ENCODE data around the gene AMBRA1. TPM values are rescaled to one million over a fixed set of nuclear protein-coding genes. Genes with fewer than 3 reads are reported as not detected.

Gene AMBRA1
- total and polyA plus RNA-seq, 2 donors (not counting 3 experiments of a cell fraction or from before 2014, with no cell fraction given), result 18.4 to 32.4 TPM

DNA sequence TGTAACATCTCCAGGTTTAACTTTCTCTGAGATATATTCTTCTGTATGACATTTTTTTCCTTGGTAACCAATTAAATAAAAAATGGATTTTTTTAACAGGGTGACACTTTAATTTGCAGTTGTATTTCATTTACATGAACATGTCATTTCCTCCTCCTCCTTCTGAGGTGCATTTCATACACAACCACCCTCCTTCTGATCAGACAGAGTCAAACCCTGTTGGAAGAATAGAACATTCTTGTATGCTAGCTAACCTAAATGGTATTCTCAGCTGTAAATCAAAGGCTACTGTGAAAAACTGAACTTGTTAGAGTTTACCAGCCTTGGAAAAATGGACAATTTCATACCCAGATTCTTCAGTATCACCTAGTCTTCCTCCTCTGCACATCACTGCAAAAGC lies 149.5 kb downstream of the AMBRA1 start:
- no peak overlapping the region for H3K27ac ChIP-seq (ENCODE audit: insufficient read depth, low read depth, low read length)
- dilution Hi-C loops (cut with MboI; ENCODE audit: extremely low pct_ligation_motif_present, low sequenced_read_pairs) (no loop called here), intact Hi-C loops (cut with micrococcal nuclease) (no loop called here)
- no peaks in the 10 kb centered on the region for H3K27me3 ChIP-seq (ENCODE audit: control insufficient read depth in 2 of 2, insufficient read depth in 2 of 2, low read length in 2 of 2)
- ChIA-PET CTCF (no interaction called here), POLR2A (no interaction called here)
- H3K9me3 ChIP-seq (replicated peaks; ENCODE audit: control insufficient read depth, insufficient read depth, low read length), result no peaks in the 10 kb centered on the region
- no peak overlapping the region for H3K4me3 ChIP-seq (replicated peaks in 1 of 3; ENCODE audit: insufficient read depth in 1 of 3, low read depth in 1 of 3, low read length in 3 of 3)
- no peaks in the 10 kb centered on the region for H3K9me1 ChIP-seq (replicated peaks; ENCODE audit: control insufficient read depth, extremely low read depth, insufficient read depth, low read length)
- no peaks in the 10 kb centered on the region for H3K4me1 ChIP-seq (ENCODE audit: control insufficient read depth, extremely low read depth, insufficient read depth, low read length)
- TF ChIP-seq GATA2 (IDR thresholded peaks at IDR 0.05; ENCODE audit: insufficient read depth, insufficient read length, low read depth, low read length), result no peak
- no peak for TF ChIP-seq POLR2AphosphoS5 (IDR thresholded peaks at IDR 0.05; ENCODE audit: insufficient read depth, low read depth, low read length)
- no peak for TF ChIP-seq FOS (IDR thresholded peaks at IDR 0.05; ENCODE audit: borderline replicate concordance, insufficient read depth, low read length)
- TF ChIP-seq MYC (IDR thresholded peaks at IDR 0.05; ENCODE audit: low read depth, low read length), result no peak
- DNase-seq (ENCODE audit: low read depth, low spot score) (no peak), FAIRE-seq (no peak)
- no peaks in the 10 kb centered on the region for H4K20me1 ChIP-seq (replicated peaks; ENCODE audit: control insufficient read depth, extremely low read depth, insufficient read depth, low read length)
- no peaks in the 10 kb centered on the region for H3K79me2 ChIP-seq (ENCODE audit: control insufficient read depth, insufficient read depth, low read length)
- no peak overlapping the region for H2AFZ ChIP-seq (ENCODE audit: low read depth, low read length)
- H3K4me2 ChIP-seq (ENCODE audit: insufficient read depth, low read length), result no peak overlapping the region
- BruUV-seq (replicated peaks), result no TSS peak
- H3K9ac ChIP-seq (replicated peaks; ENCODE audit: extremely low read depth, insufficient read depth, low read length), result no peak overlapping the region
- H3K36me3 ChIP-seq (ENCODE audit: control insufficient read depth in 2 of 2, extremely low read depth in 1 of 2, insufficient read depth in 2 of 2, low read length in 2 of 2), result peaks cover 0 to 2% of the 10 kb centered on the region in 2 experiments

DNA sequence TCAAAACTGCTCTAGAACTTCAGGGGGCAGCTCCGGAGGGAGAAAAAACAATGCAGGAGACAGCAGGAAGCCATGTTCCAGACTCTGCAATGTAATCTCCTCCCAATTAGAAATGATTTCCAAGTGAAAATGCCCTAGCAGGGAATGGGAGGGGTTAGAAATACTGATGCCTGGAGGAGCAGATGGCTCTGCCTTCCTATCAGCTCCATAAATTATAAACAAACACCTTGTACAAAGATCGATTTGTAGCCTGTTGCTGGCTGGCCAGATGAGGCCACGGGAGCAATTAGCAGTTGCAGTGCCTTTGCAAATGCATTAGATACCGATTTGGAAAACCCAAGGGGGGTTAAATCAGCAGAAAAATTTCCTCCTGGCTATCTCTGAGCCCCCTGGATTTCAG lies 155.6 kb downstream of the AMBRA1 start:
- intact Hi-C loops (cut with micrococcal nuclease), result no loop called here
- Histone ChIP-seq H3K27me3 (ENCODE audit: control insufficient read depth in 2 of 2, insufficient read depth in 2 of 2, low read length in 2 of 2) (no peaks in the 10 kb centered on the region), H3K4me1 (ENCODE audit: control insufficient read depth, extremely low read depth, insufficient read depth, low read length) (peaks cover 11% of the 10 kb centered on the region), H3K79me2 (ENCODE audit: control insufficient read depth, insufficient read depth, low read length) (no peaks in the 10 kb centered on the region), H3K9me1 (replicated peaks; ENCODE audit: control insufficient read depth, extremely low read depth, insufficient read depth, low read length) (no peaks in the 10 kb centered on the region), H3K27ac (ENCODE audit: insufficient read depth, low read depth, low read length) (no peak overlapping the region), H4K20me1 (replicated peaks; ENCODE audit: control insufficient read depth, extremely low read depth, insufficient read depth, low read length) (no peaks in the 10 kb centered on the region), H3K4me3 (replicated peaks in 1 of 3; ENCODE audit: insufficient read depth in 1 of 3, low read depth in 1 of 3, low read length in 3 of 3) (no peak overlapping the region), H3K9ac (replicated peaks; ENCODE audit: extremely low read depth, insufficient read depth, low read length) (no peak overlapping the region), H3K9me3 (replicated peaks; ENCODE audit: control insufficient read depth, insufficient read depth, low read length) (no peaks in the 10 kb centered on the region), H2AFZ (ENCODE audit: low read depth, low read length) (no peak overlapping the region), H3K4me2 (ENCODE audit: insufficient read depth, low read length) (peak overlapping the region; percentile 26), H3K36me3 (ENCODE audit: control insufficient read depth in 2 of 2, extremely low read depth in 1 of 2, insufficient read depth in 2 of 2, low read length in 2 of 2) (peaks cover 3 to 9% of the 10 kb centered on the region in 2 experiments)
- TF ChIP-seq FOS (IDR thresholded peaks at IDR 0.05; ENCODE audit: borderline replicate concordance, insufficient read depth, low read length) (no peak), POLR2AphosphoS5 (IDR thresholded peaks at IDR 0.05; ENCODE audit: insufficient read depth, low read depth, low read length) (no peak), GATA2 (IDR thresholded peaks at IDR 0.05; ENCODE audit: insufficient read depth, insufficient read length, low read depth, low read length) (no peak), JUN (IDR thresholded peaks at IDR 0.05; ENCODE audit: borderline replicate concordance, insufficient read depth, insufficient read length, low read depth) (no peak), EZH2 (IDR thresholded peaks at IDR 0.05; ENCODE audit: borderline replicate concordance, low read depth, low read length, severe bottlenecking) (no peak), POLR2A (IDR thresholded peaks at IDR 0.05; ENCODE audit: low read depth, low read length) (no peak)
- TF ChIP-seq, protein P1, sequence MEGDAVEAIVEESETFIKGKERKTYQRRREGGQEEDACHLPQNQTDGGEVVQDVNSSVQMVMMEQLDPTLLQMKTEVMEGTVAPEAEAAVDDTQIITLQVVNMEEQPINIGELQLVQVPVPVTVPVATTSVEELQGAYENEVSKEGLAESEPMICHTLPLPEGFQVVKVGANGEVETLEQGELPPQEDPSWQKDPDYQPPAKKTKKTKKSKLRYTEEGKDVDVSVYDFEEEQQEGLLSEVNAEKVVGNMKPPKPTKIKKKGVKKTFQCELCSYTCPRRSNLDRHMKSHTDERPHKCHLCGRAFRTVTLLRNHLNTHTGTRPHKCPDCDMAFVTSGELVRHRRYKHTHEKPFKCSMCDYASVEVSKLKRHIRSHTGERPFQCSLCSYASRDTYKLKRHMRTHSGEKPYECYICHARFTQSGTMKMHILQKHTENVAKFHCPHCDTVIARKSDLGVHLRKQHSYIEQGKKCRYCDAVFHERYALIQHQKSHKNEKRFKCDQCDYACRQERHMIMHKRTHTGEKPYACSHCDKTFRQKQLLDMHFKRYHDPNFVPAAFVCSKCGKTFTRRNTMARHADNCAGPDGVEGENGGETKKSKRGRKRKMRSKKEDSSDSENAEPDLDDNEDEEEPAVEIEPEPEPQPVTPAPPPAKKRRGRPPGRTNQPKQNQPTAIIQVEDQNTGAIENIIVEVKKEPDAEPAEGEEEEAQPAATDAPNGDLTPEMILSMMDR (IDR thresholded peaks at IDR 0.05; ENCODE audit: extremely low read depth in 1 of 2, insufficient read depth in 1 of 2, low read depth in 1 of 2, low read length in 2 of 2), result no peak
- TF ChIP-seq, protein P2, sequence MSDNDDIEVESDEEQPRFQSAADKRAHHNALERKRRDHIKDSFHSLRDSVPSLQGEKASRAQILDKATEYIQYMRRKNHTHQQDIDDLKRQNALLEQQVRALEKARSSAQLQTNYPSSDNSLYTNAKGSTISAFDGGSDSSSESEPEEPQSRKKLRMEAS (IDR thresholded peaks at IDR 0.05; ENCODE audit: insufficient read depth, insufficient read length), result no peak
- POLR2A ChIA-PET, result no interaction called here
- dilution Hi-C loops (cut with MboI; ENCODE audit: extremely low pct_ligation_motif_present, low sequenced_read_pairs), result no loop called here
- DNase-seq (ENCODE audit: low read depth, low spot score) (no peak), FAIRE-seq (no peak)
- CTCF ChIA-PET, result interaction anchor here (1.3 to 1.7 kb wide), 5 partner anchors 13 to 177 kb away, joined by 3 to 6 read pairs (median 4); no protein-coding TSS in a partner anchor
- BruUV-seq (replicated peaks), result no TSS peak
